GM21825 (cell line): ENCODE results near the gene ZNF684.
"Not testable (repeated sequence)": the region's sequence is repeated elsewhere in the genome, so short reads cannot be mapped to it uniquely, and the experiment has no call there.

ENCODE experiments used
- ATAC-seq: cut with Tn5 transposase; IDR thresholded peaks from one replicate; pipeline ENCODE4 v1.9.1; 2021; ENCODE audit warnings: mild to moderate bottlenecking, moderate library complexity; ENCODE audit not compliant: unreplicated experiment

Gene ZNF684

GRCh38 chr1:40567825-40568224 is 36.4 kb downstream of the ZNF684 start:
- no peak for ATAC-seq

GRCh38 chr1:40574805-40575204 is 43.4 kb downstream of the ZNF684 start:
- not testable (repeated sequence) for ATAC-seq

GRCh38 chr1:40575336-40575735 is 43.9 kb downstream of the ZNF684 start:
- ATAC-seq: no peak

- no peak for ATAC-seq
These were observed 50.7 kb downstream of the ZNF684 start for GRCh38 chr1:40582116-40582515.

- ATAC-seq: no peak
These were observed 52.5 kb downstream of the ZNF684 start for GRCh38 chr1:40583980-40584379.

GRCh38 chr1:40588586-40588985 is 57.1 kb downstream of the ZNF684 start:
- no peak for ATAC-seq

- ATAC-seq: no peak
These were observed 60.8 kb downstream of the ZNF684 start for GRCh38 chr1:40592107-40592803.

- no peak for ATAC-seq
These were observed 62.2 kb downstream of the ZNF684 start for GRCh38 chr1:40593449-40594186.

GRCh38 chr1:40594187-40594531 is 62.7 kb downstream of the ZNF684 start:
- ATAC-seq: no peak

- no peak for ATAC-seq
These were observed 64.2 kb downstream of the ZNF684 start for GRCh38 chr1:40595623-40596022.
